PC-9 (cell line): ENCODE measurements around the gene SMOC2. TPM values are rescaled to one million over a fixed set of nuclear protein-coding genes. Genes with fewer than 3 reads are reported as not detected.

Experiments
- BruUV-seq: library from RNA; stranded (reverse); fragments of 400-500 nt; replicated peaks from 2 replicates; lab custom pipeline; 2021; lab: Mats Ljungman, UMichigan
- CTCF ChIA-PET: fragments of 300-600 bp; sonication (Branson Sonifier 250); formaldehyde crosslinking; loops from one replicate; lab custom pipeline; 2022; ENCODE audit warnings: antibody characterized with exemption; lab: Charles Lee
- POLR2A ChIA-PET: fragments of 300-600 bp; sonication (Branson Sonifier 250); formaldehyde crosslinking; loops from one replicate; lab custom pipeline; 2022; ENCODE audit warnings: antibody characterized with exemption; ENCODE audit not compliant: unreplicated experiment; lab: Charles Lee
- DNase-seq, 2 experiments: peaks; one replicate each; pipeline versions ENCODE4 v3.0.0 to v3.0.0-alpha.2; 2015 to 2022; ENCODE audit warnings: mixed read lengths in 1 of 2
- H2AFZ ChIP-seq: fragments of 200-600 bp; sonication (generic); 2 replicates; pipeline ENCODE4 v1.8.1; 2017; ENCODE audit warnings: antibody characterized with exemption
- H3F3A ChIP-seq: fragments of 200-600 bp; sonication (generic); 2 replicates; pipeline ENCODE4 v1.8.1; 2017; ENCODE audit warnings: antibody characterized with exemption, mild to moderate bottlenecking, low read depth; ENCODE audit not compliant: insufficient read depth
- H3K27ac ChIP-seq: fragments of 200-600 bp; sonication (generic); 2 replicates; pipeline ENCODE4 v1.6.1; 2016; ENCODE audit warnings: mixed run types
- H3K27me3 ChIP-seq: fragments of 200-600 bp; sonication (generic); 2 replicates; pipeline ENCODE4 v1.6.1; 2016; ENCODE audit warnings: low read depth, mixed run types; ENCODE audit not compliant: insufficient read depth
- H3K36me3 ChIP-seq: fragments of 200-600 bp; sonication (generic); 2 replicates; pipeline ENCODE4 v1.6.1; 2016; ENCODE audit warnings: low read depth, mixed run types
- H3K4me1 ChIP-seq: fragments of 200-600 bp; sonication (generic); replicated peaks from 2 replicates; pipeline ENCODE4 v1.6.1; 2016; ENCODE audit warnings: mixed run types; ENCODE audit not compliant: insufficient read depth
- H3K4me2 ChIP-seq: fragments of 200-600 bp; sonication (generic); 2 replicates; pipeline ENCODE4 v1.6.1; 2017; ENCODE audit warnings: mixed run types
- H3K4me3 ChIP-seq: fragments of 200-600 bp; sonication (generic); 2 replicates; pipeline ENCODE4 v1.6.1; 2016; ENCODE audit warnings: mixed run types
- H3K79me2 ChIP-seq: fragments of 200-600 bp; sonication (generic); 2 replicates; pipeline ENCODE4 v1.6.1; 2017; ENCODE audit warnings: low read depth, mixed run types
- H3K9me2 ChIP-seq: fragments of 200-600 bp; sonication (generic); 2 replicates; pipeline ENCODE4 v1.8.1; 2017; ENCODE audit warnings: mild to moderate bottlenecking; ENCODE audit not compliant: insufficient read depth
- H3K9me3 ChIP-seq: fragments of 200-600 bp; sonication (generic); 2 replicates; pipeline ENCODE4 v1.8.1; 2016; ENCODE audit warnings: low read depth; ENCODE audit not compliant: insufficient read depth
- H4K20me1 ChIP-seq: fragments of 200-600 bp; sonication (generic); 2 replicates; pipeline ENCODE4 v1.8.1; 2017; ENCODE audit not compliant: insufficient read depth
- EZH2 ChIP-seq: fragments of 200-600 bp; sonication (generic); IDR thresholded peaks from 2 replicates; pipeline ENCODE4 v1.8.0; 2017; ENCODE audit warnings: antibody characterized with exemption, low read depth
- intact Hi-C: fragments of 100-400 bp; cut with micrococcal nuclease; formaldehyde crosslinking; loops from one replicate; pipeline ENCODE4 v1.10.0; 2022; ENCODE audit not compliant: unreplicated experiment
- total RNA-seq: library from RNA; stranded (reverse); gene quantifications from 2 replicates; pipeline ENCODE4 v1.2.3, GENCODE V29; 2021
- TF ChIP-seq, protein P1 (sequence below): fragments of 200-600 bp; sonication (generic); conservative IDR thresholded peaks from 2 replicates; pipeline ENCODE4 v1.6.1; 2017; ENCODE audit warnings: mixed run types, antibody characterized with exemption, mild to moderate bottlenecking, moderate library complexity

The SMOC2 gene
- total RNA-seq, 1 experiment from 2014 or later, result not detected

- Histone ChIP-seq H3K4me2 (no peak overlapping the region), H3K36me3 (no peaks in the 10 kb centered on the region), H3K79me2 (no peaks in the 10 kb centered on the region), H3K27ac (no peak overlapping the region), H3K9me2 (no peaks in the 10 kb centered on the region), H3K9me3 (no peaks in the 10 kb centered on the region), H4K20me1 (no peaks in the 10 kb centered on the region), H3F3A (no peaks in the 10 kb centered on the region), H3K27me3 (peaks cover 47% of the 10 kb centered on the region), H3K4me3 (no peak overlapping the region), H3K4me1 (no peaks in the 10 kb centered on the region), H2AFZ (no peak overlapping the region)
- CTCF ChIA-PET, result no interaction called here
- no TSS peak for BruUV-seq
- no peak for TF ChIP-seq EZH2
- TF ChIP-seq, protein P1, sequence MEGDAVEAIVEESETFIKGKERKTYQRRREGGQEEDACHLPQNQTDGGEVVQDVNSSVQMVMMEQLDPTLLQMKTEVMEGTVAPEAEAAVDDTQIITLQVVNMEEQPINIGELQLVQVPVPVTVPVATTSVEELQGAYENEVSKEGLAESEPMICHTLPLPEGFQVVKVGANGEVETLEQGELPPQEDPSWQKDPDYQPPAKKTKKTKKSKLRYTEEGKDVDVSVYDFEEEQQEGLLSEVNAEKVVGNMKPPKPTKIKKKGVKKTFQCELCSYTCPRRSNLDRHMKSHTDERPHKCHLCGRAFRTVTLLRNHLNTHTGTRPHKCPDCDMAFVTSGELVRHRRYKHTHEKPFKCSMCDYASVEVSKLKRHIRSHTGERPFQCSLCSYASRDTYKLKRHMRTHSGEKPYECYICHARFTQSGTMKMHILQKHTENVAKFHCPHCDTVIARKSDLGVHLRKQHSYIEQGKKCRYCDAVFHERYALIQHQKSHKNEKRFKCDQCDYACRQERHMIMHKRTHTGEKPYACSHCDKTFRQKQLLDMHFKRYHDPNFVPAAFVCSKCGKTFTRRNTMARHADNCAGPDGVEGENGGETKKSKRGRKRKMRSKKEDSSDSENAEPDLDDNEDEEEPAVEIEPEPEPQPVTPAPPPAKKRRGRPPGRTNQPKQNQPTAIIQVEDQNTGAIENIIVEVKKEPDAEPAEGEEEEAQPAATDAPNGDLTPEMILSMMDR, result no peak
- intact Hi-C loops, result no loop called here
- DNase-seq, result no peak
- POLR2A ChIA-PET, result no interaction called here
Measured at GRCh38 chr6:168534265-168534664, 93.3 kb downstream of the SMOC2 start.

DNA sequence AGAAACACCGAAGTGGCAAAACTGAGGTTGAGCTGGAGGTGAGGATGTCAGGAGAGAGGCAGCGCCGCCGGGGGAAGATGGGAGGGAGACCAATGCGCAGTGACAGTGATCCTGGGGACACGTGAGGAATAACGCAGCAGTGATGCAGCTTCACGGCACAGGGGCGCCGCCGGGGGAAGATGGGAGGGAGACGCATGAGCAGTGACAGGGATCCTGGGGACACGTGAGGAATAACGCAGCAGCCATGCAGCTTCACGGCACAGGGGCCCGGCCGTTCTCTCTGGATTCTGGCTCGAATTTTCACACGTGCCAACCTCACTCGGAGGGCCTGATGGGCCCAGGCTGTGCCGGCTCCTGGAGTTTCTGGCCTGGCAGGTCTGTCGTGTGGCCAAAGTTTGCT is 94.7 kb downstream of the SMOC2 start:
- intact Hi-C loops, result no loop called here
- POLR2A ChIA-PET, result no interaction called here

DNA sequence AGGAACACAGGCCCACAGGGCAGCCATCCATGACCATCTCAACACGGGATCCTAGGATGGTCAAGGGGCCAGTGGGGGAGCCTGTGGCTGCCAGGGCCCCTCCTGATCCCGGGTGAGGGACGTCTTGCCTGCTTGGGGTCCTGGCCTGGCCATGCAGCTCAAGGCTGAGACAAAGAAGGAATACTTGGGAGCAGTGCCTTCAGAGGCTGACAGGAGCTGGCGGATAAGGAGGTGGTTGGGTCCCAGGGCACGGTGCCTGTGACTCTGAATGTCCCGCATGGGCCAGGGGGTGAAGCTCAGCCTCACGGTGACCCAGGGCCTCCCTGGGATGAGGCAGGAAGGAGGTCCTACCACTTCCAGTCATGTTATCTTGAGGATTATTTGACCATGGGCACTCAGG is 95.2 kb downstream of the SMOC2 start:
- no peak for DNase-seq
- CTCF ChIA-PET, result no interaction called here
- Histone ChIP-seq H3K4me1 (no peaks in the 10 kb centered on the region), H3K36me3 (no peaks in the 10 kb centered on the region), H3K9me2 (no peaks in the 10 kb centered on the region), H4K20me1 (no peaks in the 10 kb centered on the region), H3K27ac (no peak overlapping the region), H3K4me3 (no peak overlapping the region), H3K9me3 (no peaks in the 10 kb centered on the region), H3K27me3 (peaks cover 47% of the 10 kb centered on the region), H3K79me2 (no peaks in the 10 kb centered on the region), H3F3A (no peaks in the 10 kb centered on the region), H3K4me2 (no peak overlapping the region), H2AFZ (no peak overlapping the region)
- POLR2A ChIA-PET, result no interaction called here
- BruUV-seq, result no TSS peak
- no peak for TF ChIP-seq EZH2
- TF ChIP-seq, protein P1, result no peak
- intact Hi-C loops, result no loop called here

More for the DNA sequence above, 94.7 kb downstream of the SMOC2 start:
- Histone ChIP-seq H3K9me3 (no peaks in the 10 kb centered on the region), H3K36me3 (no peaks in the 10 kb centered on the region), H3K27ac (no peak overlapping the region), H3K4me1 (no peaks in the 10 kb centered on the region), H4K20me1 (no peaks in the 10 kb centered on the region), H3K27me3 (peaks cover 47% of the 10 kb centered on the region), H3F3A (no peaks in the 10 kb centered on the region), H3K4me2 (no peak overlapping the region), H2AFZ (no peak overlapping the region), H3K9me2 (no peaks in the 10 kb centered on the region), H3K4me3 (no peak overlapping the region), H3K79me2 (no peaks in the 10 kb centered on the region)
- CTCF ChIA-PET, result no interaction called here
- no TSS peak for BruUV-seq
- DNase-seq, result no peak
- TF ChIP-seq, protein P1, result no peak
- TF ChIP-seq EZH2, result no peak
